Lower leg skin (tissue), 4 donors: ENCODE results near the gene TTYH3. TPM values are rescaled to one million over a fixed set of nuclear protein-coding genes. Genes with fewer than 3 reads are reported as not detected.

Source experiments
- DNase-seq, 2 donors: peaks; one replicate each; pipeline ENCODE4 v3.0.0-alpha.2; 2019; ENCODE audit warnings: low spot score in 2 of 2
- H3K4me3 ChIP-seq: fragments of 200-600 bp; sonication (generic); 2 replicates; pipeline ENCODE4 v1.5.1; 2017; ENCODE audit warnings: mild to moderate bottlenecking, low read depth; ENCODE audit not compliant: poor library complexity, severe bottlenecking
- POLR2A ChIP-seq, 2 donors: fragments of 450-650 bp; IDR thresholded peaks; one replicate each; pipeline ENCODE4 v1.6.1; 2016 to 2017; ENCODE audit warnings: antibody characterized with exemption in 2 of 2, mild to moderate bottlenecking in 1 of 2, moderate library complexity in 1 of 2
- WGBS, 2 donors: methylation state at CpG; one replicate each; pipeline ENCODE4 v1.1.5; 2018; 5-methylcytosine and 5-hydroxymethylcytosine counted together
- intact Hi-C: fragments of 100-400 bp; cut with DNase I; formaldehyde crosslinking; loops from one replicate; pipeline ENCODE4 v1.15.0; 2023; ENCODE audit warnings: low total_unique reads
- total RNA-seq, 4 donors: library from RNA; depleted of rRNA; stranded (reverse); fragments of >200 nt; gene quantifications; one replicate each; pipeline ENCODE4 v1.1.0, GENCODE V29; 2016
- TF ChIP-seq, protein P1 (sequence below), 3 donors: fragments of 450-650 bp; IDR thresholded peaks; one replicate each; pipeline ENCODE4 v1.5.1; 2016; ENCODE audit warnings: antibody characterized with exemption in 3 of 3, mild to moderate bottlenecking in 3 of 3, moderate library complexity in 2 of 3

The TTYH3 gene
- total RNA-seq, 4 donors from 2014 or later, result 7.9 to 18.0 (median 13.9) TPM

GRCh38 chr7:2651847-2652735, 20.3 kb downstream of the TTYH3 start:
- TF ChIP-seq POLR2A (IDR thresholded peaks at IDR 0.05), result no peak
- TF ChIP-seq, protein P1, sequence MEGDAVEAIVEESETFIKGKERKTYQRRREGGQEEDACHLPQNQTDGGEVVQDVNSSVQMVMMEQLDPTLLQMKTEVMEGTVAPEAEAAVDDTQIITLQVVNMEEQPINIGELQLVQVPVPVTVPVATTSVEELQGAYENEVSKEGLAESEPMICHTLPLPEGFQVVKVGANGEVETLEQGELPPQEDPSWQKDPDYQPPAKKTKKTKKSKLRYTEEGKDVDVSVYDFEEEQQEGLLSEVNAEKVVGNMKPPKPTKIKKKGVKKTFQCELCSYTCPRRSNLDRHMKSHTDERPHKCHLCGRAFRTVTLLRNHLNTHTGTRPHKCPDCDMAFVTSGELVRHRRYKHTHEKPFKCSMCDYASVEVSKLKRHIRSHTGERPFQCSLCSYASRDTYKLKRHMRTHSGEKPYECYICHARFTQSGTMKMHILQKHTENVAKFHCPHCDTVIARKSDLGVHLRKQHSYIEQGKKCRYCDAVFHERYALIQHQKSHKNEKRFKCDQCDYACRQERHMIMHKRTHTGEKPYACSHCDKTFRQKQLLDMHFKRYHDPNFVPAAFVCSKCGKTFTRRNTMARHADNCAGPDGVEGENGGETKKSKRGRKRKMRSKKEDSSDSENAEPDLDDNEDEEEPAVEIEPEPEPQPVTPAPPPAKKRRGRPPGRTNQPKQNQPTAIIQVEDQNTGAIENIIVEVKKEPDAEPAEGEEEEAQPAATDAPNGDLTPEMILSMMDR (IDR thresholded peaks at IDR 0.05), result no peak
- intact Hi-C loops, result no loop called here
- H3K4me3 ChIP-seq, result no peak overlapping the region
- WGBS, 2 donors, result 89 to 92% methylated on average over 27 to 28 of the region's 28 CpGs
- DNase-seq, result no peak

DNA sequence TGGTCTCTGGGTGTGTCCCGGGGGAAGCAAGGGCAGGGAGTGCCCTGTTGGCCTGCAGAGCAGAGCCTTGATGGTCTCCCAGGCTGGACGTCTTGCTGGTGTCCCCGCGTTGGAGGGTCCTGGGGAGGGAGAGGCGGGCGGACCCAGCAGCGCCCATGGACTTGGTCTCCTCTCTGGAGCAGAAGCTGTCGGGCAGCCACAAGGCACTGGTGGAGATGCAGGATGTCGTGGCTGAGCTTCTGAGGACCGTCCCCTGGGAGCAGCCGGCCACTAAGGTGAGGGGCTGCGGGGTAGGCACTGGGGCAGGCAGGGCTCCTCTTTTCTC, 20.9 kb downstream of the TTYH3 start:
- DNase-seq, result no peak
- intact Hi-C loops, result no loop called here
- 91 to 97% methylated on average over 7 to 12 of the region's 12 CpGs for WGBS, 2 donors
- H3K4me3 ChIP-seq, result no peak overlapping the region
- no peak for TF ChIP-seq POLR2A (IDR thresholded peaks at IDR 0.05)
- TF ChIP-seq, protein P1 (IDR thresholded peaks at IDR 0.05), result no peak

DNA sequence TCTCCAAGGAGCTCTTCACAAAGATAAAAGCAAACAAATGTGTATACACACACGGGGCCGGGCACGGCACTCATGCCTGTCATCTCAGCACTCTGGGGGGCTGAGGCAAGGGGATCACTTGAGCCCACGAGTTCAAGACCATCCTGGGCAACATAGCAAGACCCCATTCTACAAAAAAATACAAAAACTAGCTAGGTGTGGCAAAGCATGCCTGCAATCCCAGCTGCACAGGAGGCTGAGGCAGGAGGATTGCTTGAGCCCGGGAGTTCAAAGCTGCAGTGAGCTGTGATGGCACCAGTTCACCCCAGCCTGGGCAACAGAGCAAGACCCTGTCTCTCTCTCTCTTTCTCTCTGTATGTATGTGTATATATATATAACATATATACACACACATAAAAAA, 22.3 kb downstream of the TTYH3 start:
- no peak for TF ChIP-seq POLR2A (IDR thresholded peaks at IDR 0.05)
- intact Hi-C loops, result no loop called here
- no peak for DNase-seq
- WGBS, 2 donors, result 80 to 84% methylated on average over 5 of the region's 5 CpGs
- H3K4me3 ChIP-seq, result no peak overlapping the region

DNA sequence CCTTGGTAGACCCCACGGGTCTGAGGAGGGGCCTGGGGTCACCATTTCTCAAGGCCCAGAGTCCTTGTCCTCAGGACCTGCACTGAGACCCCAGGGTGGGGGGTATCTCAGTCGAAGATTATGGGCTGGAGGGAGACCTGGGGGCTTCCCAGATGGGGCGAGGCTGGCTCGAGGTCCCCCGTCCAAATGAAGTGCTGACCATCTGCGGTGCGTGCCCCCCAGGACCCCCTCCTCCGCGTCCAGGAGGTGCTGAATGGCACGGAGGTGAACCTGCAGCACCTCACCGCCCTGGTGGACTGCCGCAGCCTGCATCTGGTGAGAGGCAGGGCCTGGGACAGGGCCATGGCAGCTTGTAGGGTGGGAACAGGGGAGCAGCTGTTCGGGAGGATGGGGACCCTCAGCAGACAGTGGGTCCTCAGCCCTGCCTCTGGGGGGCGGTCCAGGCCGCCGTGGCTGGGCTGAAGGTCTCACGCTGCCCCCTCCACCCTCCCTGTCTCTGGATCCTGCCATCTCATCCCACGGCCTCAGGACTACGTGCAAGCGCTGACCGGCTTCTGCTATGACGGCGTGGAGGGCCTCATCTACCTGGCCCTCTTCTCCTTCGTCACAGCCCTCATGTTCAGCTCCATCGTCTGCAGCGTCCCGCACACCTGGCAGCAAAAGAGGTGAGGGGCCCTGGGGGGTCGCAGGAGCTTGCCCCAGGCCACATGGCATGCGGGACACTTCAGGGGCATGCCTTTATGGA, 24.3 kb downstream of the TTYH3 start:
- 89 to 93% methylated on average over 22 of the region's 29 CpGs for WGBS, 2 donors
- intact Hi-C loops, result no loop called here
- no peak overlapping the region for H3K4me3 ChIP-seq
- TF ChIP-seq, protein P1 (IDR thresholded peaks at IDR 0.05), result no peak
- no peak for TF ChIP-seq POLR2A (IDR thresholded peaks at IDR 0.05)
- no peak for DNase-seq

DNA sequence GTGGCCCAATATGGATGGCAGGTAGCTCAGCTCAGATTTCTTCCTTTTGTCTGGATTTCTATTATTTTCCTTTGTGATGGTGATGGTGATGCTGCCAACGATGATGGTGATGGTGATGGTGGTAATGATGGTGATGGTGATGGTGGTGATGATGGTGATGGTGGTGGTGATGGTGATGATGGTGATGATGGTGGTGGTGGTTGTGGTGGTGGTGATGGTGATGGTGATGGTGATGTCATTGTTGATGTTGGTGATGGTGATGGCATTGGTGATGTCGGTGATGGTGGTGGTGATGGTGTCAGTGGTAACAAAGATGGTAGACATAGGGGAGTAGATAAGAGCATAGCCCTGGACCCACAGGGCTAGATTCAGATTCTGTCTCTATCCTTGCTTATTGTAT, 25.4 kb downstream of the TTYH3 start:
- TF ChIP-seq, protein P1 (IDR thresholded peaks at IDR 0.05), result no peak
- TF ChIP-seq POLR2A (IDR thresholded peaks at IDR 0.05), result no peak
- 49 to 90% methylated on average over 2 of the region's 2 CpGs for WGBS, 2 donors
- intact Hi-C loops, result no loop called here
- H3K4me3 ChIP-seq, result no peak overlapping the region
- DNase-seq, result no peak

DNA sequence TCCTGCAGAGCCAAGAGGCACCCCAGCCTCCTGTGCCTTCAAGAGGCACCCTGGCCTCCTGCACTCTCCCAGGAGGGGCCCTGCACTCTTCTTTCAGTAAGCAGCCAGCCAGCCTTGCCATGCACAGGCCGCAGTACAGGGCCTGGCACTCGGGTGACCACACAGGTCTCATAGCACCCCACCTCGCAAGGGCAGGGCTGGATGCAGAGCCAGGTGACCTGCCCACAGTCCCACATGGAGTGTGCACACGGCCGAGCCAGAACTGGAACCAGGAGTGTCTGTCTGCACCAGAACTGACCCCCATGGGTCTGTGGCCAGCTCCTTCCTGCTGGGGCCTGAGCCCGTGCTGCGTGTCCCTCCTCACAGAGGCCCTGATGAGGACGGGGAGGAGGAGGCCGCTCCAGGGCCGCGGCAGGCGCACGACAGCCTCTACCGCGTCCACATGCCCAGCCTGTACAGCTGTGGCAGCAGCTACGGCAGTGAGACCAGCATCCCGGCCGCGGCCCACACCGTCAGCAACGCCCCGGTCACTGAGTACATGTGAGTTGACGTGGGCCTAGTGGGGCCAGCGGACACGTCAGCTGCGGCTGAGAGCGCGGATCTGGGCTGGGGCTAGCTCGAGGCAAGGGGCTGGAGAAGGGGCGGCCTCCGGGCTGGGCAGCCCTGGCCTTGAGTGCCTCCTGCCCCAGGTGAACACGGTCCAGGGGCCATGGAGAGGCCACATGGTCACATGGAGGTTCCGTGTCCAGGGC, 26.3 kb downstream of the TTYH3 start:
- WGBS, 2 donors, result 92 to 96% methylated on average over 17 to 25 of the region's 33 CpGs
- no peak for TF ChIP-seq POLR2A (IDR thresholded peaks at IDR 0.05)
- TF ChIP-seq, protein P1 (IDR thresholded peaks at IDR 0.05), result no peak
- intact Hi-C loops, result no loop called here
- DNase-seq, result no peak
- no peak overlapping the region for H3K4me3 ChIP-seq
